GM23248 (cell line): ENCODE data around the gene GPSM1. TPM values are rescaled to one million over a fixed set of nuclear protein-coding genes. Genes with fewer than 3 reads are reported as not detected.

ENCODE experiments used
- DNase-seq: peaks from one replicate; pipeline ENCODE4 v3.0.0-alpha.2; 2015
- H2AFZ ChIP-seq: fragments of 200-600 bp; sonication (generic); 2 replicates; pipeline ENCODE4 v1.6.1; 2016; ENCODE audit warnings: antibody characterized with exemption
- H3F3A ChIP-seq: fragments of 200-600 bp; sonication (generic); 2 replicates; pipeline ENCODE4 v1.6.1; 2016; ENCODE audit warnings: mild to moderate bottlenecking, antibody characterized with exemption, mixed run types; ENCODE audit not compliant: insufficient read depth
- H3K27ac ChIP-seq: fragments of 200-600 bp; sonication (generic); 2 replicates; pipeline ENCODE4 v1.5.1; 2016; ENCODE audit warnings: mild to moderate bottlenecking
- H3K27me3 ChIP-seq: fragments of 200-600 bp; sonication (generic); replicated peaks from 2 replicates; pipeline ENCODE4 v1.6.1; 2016; ENCODE audit warnings: mild to moderate bottlenecking; ENCODE audit not compliant: insufficient read depth
- H3K36me3 ChIP-seq: fragments of 200-600 bp; sonication (generic); 2 replicates; pipeline ENCODE4 v1.6.1; 2016; ENCODE audit warnings: low read depth, mild to moderate bottlenecking
- H3K4me1 ChIP-seq: fragments of 200-600 bp; sonication (generic); 2 replicates; pipeline ENCODE4 v1.6.1; 2016; ENCODE audit warnings: mild to moderate bottlenecking; ENCODE audit not compliant: insufficient read depth
- H3K4me2 ChIP-seq: fragments of 200-600 bp; sonication (generic); one replicate; pipeline ENCODE4 v1.6.1; 2016; ENCODE audit warnings: mild to moderate bottlenecking; ENCODE audit not compliant: unreplicated experiment
- H3K4me3 ChIP-seq: fragments of 200-600 bp; sonication (generic); 2 replicates; pipeline ENCODE4 v1.5.1; 2016; ENCODE audit warnings: mild to moderate bottlenecking
- H3K79me2 ChIP-seq: fragments of 200-600 bp; sonication (generic); 2 replicates; pipeline ENCODE4 v1.6.1; 2016; ENCODE audit warnings: mild to moderate bottlenecking; ENCODE audit not compliant: insufficient read depth
- H3K9ac ChIP-seq: fragments of 200-600 bp; sonication (generic); 2 replicates; pipeline ENCODE4 v1.6.1; 2016; ENCODE audit warnings: mild to moderate bottlenecking
- H3K9me2 ChIP-seq: fragments of 200-600 bp; sonication (generic); 2 replicates; pipeline ENCODE4 v1.6.1; 2016; ENCODE audit warnings: mixed run types, mild to moderate bottlenecking, moderate library complexity; ENCODE audit not compliant: insufficient read depth
- H3K9me3 ChIP-seq: fragments of 200-600 bp; sonication (generic); one replicate; pipeline ENCODE4 v1.6.1; 2017; ENCODE audit warnings: low read depth
- H4K20me1 ChIP-seq: fragments of 200-600 bp; sonication (generic); 2 replicates; pipeline ENCODE4 v1.6.0; 2016; ENCODE audit not compliant: insufficient read depth
- EZH2 ChIP-seq: fragments of 200-600 bp; sonication (generic); IDR thresholded peaks from 2 replicates; pipeline ENCODE4 v1.6.1; 2018; ENCODE audit warnings: antibody characterized with exemption, mild to moderate bottlenecking; ENCODE audit not compliant: insufficient read depth, poor library complexity, severe bottlenecking
- EZH2phosphoT487 ChIP-seq: fragments of 200-600 bp; sonication (generic); IDR thresholded peaks from 2 replicates; pipeline ENCODE4 v1.6.1; 2018; ENCODE audit warnings: antibody characterized with exemption, moderate library complexity, mild to moderate bottlenecking, low read depth; ENCODE audit not compliant: insufficient read depth
- WGBS, 2 experiments: methylation state at CpG; one replicate each; pipeline ENCODE4 v1.1.6; 2015 to 2017; ENCODE audit warnings: low lambda C conversion rate in 2 of 2, low coverage in 1 of 2; ENCODE audit errors: missing lambda C conversion rate in 2 of 2; 5-methylcytosine and 5-hydroxymethylcytosine counted together
- in situ Hi-C: fragments of 300-500 bp; cut with MboI; formaldehyde crosslinking; loops from 2 replicates; pipeline ENCODE4 v1.15.0; 2020
- polyA plus RNA-seq: library from polyadenylated mRNA; unstranded; fragments of >200 nt; fragmentation: Nextera tagmentation; extraction: Ambion mirVana; gene quantifications from 2 replicates; pipeline ENCODE4 v1.2.1, GENCODE V29; 2016
- total RNA-seq: library from RNA; depleted of rRNA; stranded (reverse); fragments of >200 nt; shearing (Covaris generic); gene quantifications from 2 replicates; pipeline ENCODE4 v1.2.3, GENCODE V29; 2014

The GPSM1 gene
- total and polyA plus RNA-seq, 2 experiments from 2014 or later, result 13.7 to 57.1 TPM

DNA sequence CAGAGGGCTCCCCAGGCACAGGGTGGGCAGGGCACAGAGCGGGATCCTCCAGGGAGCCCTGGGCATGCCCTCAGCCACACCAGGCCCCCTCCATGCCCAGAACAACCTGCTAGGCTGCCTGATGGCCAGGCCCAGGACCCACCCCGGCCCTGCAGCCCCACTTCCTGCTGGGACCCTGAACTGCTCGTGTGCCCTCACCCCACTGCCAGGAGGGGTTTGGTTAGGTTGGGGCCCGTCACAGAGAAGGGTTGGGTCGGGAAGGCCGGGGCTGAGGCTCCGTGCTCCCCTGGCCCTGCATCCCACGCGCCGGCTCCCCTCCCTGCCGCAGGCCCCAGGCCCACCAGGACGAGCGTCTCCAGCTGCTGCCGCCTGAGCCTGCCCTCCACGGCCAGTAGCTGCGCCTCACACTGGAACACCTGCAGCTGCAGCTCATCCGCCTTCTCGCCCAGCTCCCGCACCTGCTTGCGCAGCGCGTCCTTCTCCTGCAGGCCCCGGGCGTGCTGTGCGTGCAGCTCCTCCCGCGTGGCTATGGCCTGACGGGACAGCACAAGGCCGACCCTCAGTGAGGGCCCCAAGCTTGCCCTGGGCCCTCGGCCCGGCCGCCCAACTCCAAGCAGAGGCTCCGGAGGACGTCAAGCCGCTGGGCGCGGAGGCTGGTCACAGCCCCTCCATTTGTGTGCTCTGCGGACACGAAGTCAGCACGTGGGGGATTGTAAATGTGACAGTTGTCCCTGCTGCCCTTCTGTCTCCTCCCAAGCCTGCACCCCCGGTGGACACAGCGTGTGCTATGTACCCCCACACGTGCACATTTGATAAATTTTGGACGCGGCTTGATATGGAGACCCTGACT is 40.2 kb downstream of the GPSM1 start:
- no peaks in the 10 kb centered on the region for H3K9me2 ChIP-seq
- H3K79me2 ChIP-seq, result no peaks in the 10 kb centered on the region
- H3F3A ChIP-seq, result no peaks in the 10 kb centered on the region
- no peak for DNase-seq
- no peaks in the 10 kb centered on the region for H3K27me3 ChIP-seq
- H2AFZ ChIP-seq, result no peak overlapping the region
- no peak overlapping the region for H3K4me3 ChIP-seq
- in situ Hi-C loops, result no loop called here
- H3K9ac ChIP-seq, result no peak overlapping the region
- H3K4me2 ChIP-seq, result no peak overlapping the region
- WGBS, 2 experiments, result 85 to 88% methylated on average over 37 to 45 of the region's 45 CpGs
- TF ChIP-seq EZH2 (no peak), EZH2phosphoT487 (no peak)
- no peaks in the 10 kb centered on the region for H3K9me3 ChIP-seq
- H3K4me1 ChIP-seq, result peaks cover 15% of the 10 kb centered on the region
- no peaks in the 10 kb centered on the region for H3K36me3 ChIP-seq
- no peaks in the 10 kb centered on the region for H4K20me1 ChIP-seq
- H3K27ac ChIP-seq, result no peak overlapping the region

GRCh38 chr9:136368190-136368589 is 40.9 kb downstream of the GPSM1 start:
- peaks cover 18% of the 10 kb centered on the region; the same call in 1 of the 2 replicates for H3K4me1 ChIP-seq
- WGBS, 2 experiments, result 79 to 80% methylated on average over 12 to 18 of the region's 18 CpGs
- no peak overlapping the region for H2AFZ ChIP-seq

GRCh38 chr9:136370037-136370436 is 42.7 kb downstream of the GPSM1 start:
- no peaks in the 10 kb centered on the region for H3K36me3 ChIP-seq
- DNase-seq, result no peak
- H3K79me2 ChIP-seq, result no peaks in the 10 kb centered on the region
- H3K4me2 ChIP-seq, result no peak overlapping the region
- no peaks in the 10 kb centered on the region for H3F3A ChIP-seq
- H3K4me3 ChIP-seq, result no peak overlapping the region
- H3K4me1 ChIP-seq, result peaks cover 11% of the 10 kb centered on the region; the same call in 1 of the 2 replicates
- no peaks in the 10 kb centered on the region for H3K27me3 ChIP-seq
- no peaks in the 10 kb centered on the region for H3K9me2 ChIP-seq
- TF ChIP-seq EZH2phosphoT487, result no peak
- no peak for TF ChIP-seq EZH2
- H3K27ac ChIP-seq, result no peak overlapping the region
- H2AFZ ChIP-seq, result no peak overlapping the region
- WGBS, 2 experiments, result 95% methylated on average over 14 to 19 of the region's 19 CpGs
- in situ Hi-C loops, result no loop called here
- no peaks in the 10 kb centered on the region for H3K9me3 ChIP-seq
- H3K9ac ChIP-seq, result no peak overlapping the region
- no peaks in the 10 kb centered on the region for H4K20me1 ChIP-seq

More at GRCh38 chr9:136368190-136368589, 40.9 kb downstream of the GPSM1 start:
- Histone ChIP-seq H3K9me3 (no peaks in the 10 kb centered on the region), H3K36me3 (no peaks in the 10 kb centered on the region), H3K4me3 (no peak overlapping the region), H3K79me2 (no peaks in the 10 kb centered on the region), H3K9ac (no peak overlapping the region), H3K9me2 (no peaks in the 10 kb centered on the region), H3K4me2 (no peak overlapping the region), H4K20me1 (no peaks in the 10 kb centered on the region), H3F3A (no peaks in the 10 kb centered on the region), H3K27ac (no peak overlapping the region), H3K27me3 (no peaks in the 10 kb centered on the region)
- no peak for DNase-seq
- in situ Hi-C loops, result no loop called here
- TF ChIP-seq EZH2 (no peak), EZH2phosphoT487 (no peak)

DNA sequence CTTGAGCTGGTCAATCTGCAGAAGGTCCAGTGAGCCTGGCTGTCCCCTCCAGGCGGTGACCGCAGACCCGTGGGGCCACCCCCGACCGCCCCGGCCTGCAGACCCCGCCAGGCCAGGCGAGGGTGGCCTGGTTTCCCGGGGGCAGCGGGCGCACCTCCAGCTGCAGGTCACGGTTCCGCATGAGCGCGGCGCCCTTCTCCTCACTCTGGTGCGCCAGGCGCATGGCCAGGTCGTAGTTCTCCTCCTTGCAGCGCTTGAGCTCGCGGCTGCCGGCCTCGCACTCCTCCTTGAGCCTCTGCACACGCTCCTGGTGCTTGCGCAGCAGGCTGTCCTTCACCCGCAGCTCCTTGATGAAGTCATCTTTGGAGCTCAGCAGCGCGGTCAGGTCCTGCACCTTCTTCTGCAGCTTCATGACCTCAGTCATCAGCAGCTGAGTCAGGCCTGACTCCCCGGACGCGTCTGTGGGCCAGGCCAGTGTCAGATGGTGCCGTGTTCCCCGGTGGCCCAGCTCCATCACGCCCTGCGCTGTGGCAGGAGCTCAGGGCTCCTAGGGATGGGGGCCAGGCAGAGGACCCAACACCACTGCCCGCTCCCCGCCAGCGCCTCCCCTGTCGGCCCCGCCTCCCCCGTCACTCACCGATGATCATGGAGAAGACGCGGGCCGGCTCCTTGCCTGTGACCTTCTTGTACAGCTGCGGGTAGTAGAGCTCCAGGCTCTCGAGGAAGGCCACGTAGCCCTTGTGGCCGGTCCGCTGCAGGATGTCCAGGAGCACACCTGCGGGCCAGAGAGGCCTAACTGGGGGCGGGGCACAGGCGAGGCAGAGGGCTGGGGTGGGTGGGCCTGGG is 43.6 kb downstream of the GPSM1 start:
- DNase-seq, result peak; percentile 35
- Histone ChIP-seq H3K4me2 (no peak overlapping the region), H3K9ac (no peak overlapping the region), H3K36me3 (no peaks in the 10 kb centered on the region), H4K20me1 (no peaks in the 10 kb centered on the region), H3F3A (no peaks in the 10 kb centered on the region), H3K79me2 (no peaks in the 10 kb centered on the region), H3K4me1 (peaks cover 11% of the 10 kb centered on the region; the same call in 1 of the 2 replicates), H3K9me2 (no peaks in the 10 kb centered on the region), H3K27ac (no peak overlapping the region), H3K9me3 (no peaks in the 10 kb centered on the region), H2AFZ (no peak overlapping the region), H3K4me3 (no peak overlapping the region), H3K27me3 (no peaks in the 10 kb centered on the region)
- WGBS, 2 experiments, result 95% methylated on average over 42 to 52 of the region's 54 CpGs
- no peak for TF ChIP-seq EZH2phosphoT487
- no peak for TF ChIP-seq EZH2
- in situ Hi-C loops, result no loop called here
